BE2C (cell line): ENCODE results near the gene TMEM244.

ENCODE experiments used
- DNase-seq: peaks from one replicate; pipeline ENCODE4 v3.0.0-alpha.2; 2020
- H3K27me3 ChIP-seq: fragments of 250-450 bp; sonication (Bioruptor Pico); 2 replicates; pipeline ENCODE4 v1.5.1; 2020; ENCODE audit warnings: mild to moderate bottlenecking
- H3K36me3 ChIP-seq: fragments of 250-450 bp; sonication (Bioruptor Pico); 2 replicates; pipeline ENCODE4 v1.5.1; 2020; ENCODE audit warnings: mild to moderate bottlenecking
- H3K4me1 ChIP-seq: fragments of 250-450 bp; sonication (Bioruptor Pico); 2 replicates; pipeline ENCODE4 v1.5.1; 2020
- H3K4me3 ChIP-seq: 2 replicates; pipeline ENCODE4 v1.5.1; 2011; ENCODE audit warnings: low read depth, low read length
- H3K9me3 ChIP-seq: fragments of 250-450 bp; sonication (Bioruptor Pico); 2 replicates; pipeline ENCODE4 v1.5.1; 2020
- CTCF ChIP-seq: IDR thresholded peaks from 2 replicates; pipeline ENCODE4 v1.5.1; 2012; ENCODE audit warnings: mild to moderate bottlenecking, low read depth, low read length

TMEM244 gene

GRCh38 chr6:129874837-129875236 lies 13.7 kb upstream of the TMEM244 start:
- no peak for TF ChIP-seq CTCF

GRCh38 chr6:129872586-129872985 lies 11.5 kb upstream of the TMEM244 start:
- no peak for DNase-seq
- no peaks in the 10 kb centered on the region for H3K4me1 ChIP-seq
- H3K36me3 ChIP-seq, result no peaks in the 10 kb centered on the region
- TF ChIP-seq CTCF, result no peak
- no peaks in the 10 kb centered on the region; the same call in 1 of the 2 replicates for H3K27me3 ChIP-seq
- H3K9me3 ChIP-seq, result no peaks in the 10 kb centered on the region
- H3K4me3 ChIP-seq, result no peak overlapping the region

More at GRCh38 chr6:129874837-129875236, 13.7 kb upstream of the TMEM244 start:
- H3K9me3 ChIP-seq, result no peaks in the 10 kb centered on the region
- no peaks in the 10 kb centered on the region for H3K4me1 ChIP-seq
- H3K36me3 ChIP-seq, result no peaks in the 10 kb centered on the region
- no peaks in the 10 kb centered on the region; the same call in 1 of the 2 replicates for H3K27me3 ChIP-seq
- no peak overlapping the region for H3K4me3 ChIP-seq
- no peak for DNase-seq

GRCh38 chr6:129871221-129871620 lies 10.1 kb upstream of the TMEM244 start:
- H3K36me3 ChIP-seq, result no peaks in the 10 kb centered on the region
- H3K4me1 ChIP-seq, result no peaks in the 10 kb centered on the region
- no peaks in the 10 kb centered on the region for H3K9me3 ChIP-seq
- no peak for TF ChIP-seq CTCF
- no peaks in the 10 kb centered on the region; the same call in 1 of the 2 replicates for H3K27me3 ChIP-seq
- no peak for DNase-seq
- H3K4me3 ChIP-seq, result no peak overlapping the region

GRCh38 chr6:129867403-129867802 lies 6.3 kb upstream of the TMEM244 start:
- H3K27me3 ChIP-seq, result no peaks in the 10 kb centered on the region; the same call in 1 of the 2 replicates
- no peak for DNase-seq

GRCh38 chr6:129866688-129867087 lies 5.6 kb upstream of the TMEM244 start:
- Histone ChIP-seq H3K36me3 (no peaks in the 10 kb centered on the region), H3K27me3 (no peaks in the 10 kb centered on the region; the same call in 1 of the 2 replicates), H3K4me3 (no peak overlapping the region), H3K4me1 (no peaks in the 10 kb centered on the region), H3K9me3 (no peaks in the 10 kb centered on the region)
- DNase-seq, result no peak
- no peak for TF ChIP-seq CTCF

More at GRCh38 chr6:129867403-129867802, 6.3 kb upstream of the TMEM244 start:
- H3K9me3 ChIP-seq, result no peaks in the 10 kb centered on the region
- H3K36me3 ChIP-seq, result no peaks in the 10 kb centered on the region
- H3K4me3 ChIP-seq, result no peak overlapping the region
- no peaks in the 10 kb centered on the region for H3K4me1 ChIP-seq
- no peak for TF ChIP-seq CTCF

GRCh38 chr6:129866256-129866655 lies 5.1 kb upstream of the TMEM244 start:
- Histone ChIP-seq H3K4me3 (no peak overlapping the region), H3K4me1 (no peaks in the 10 kb centered on the region), H3K27me3 (no peaks in the 10 kb centered on the region; the same call in 1 of the 2 replicates), H3K9me3 (no peaks in the 10 kb centered on the region), H3K36me3 (no peaks in the 10 kb centered on the region)
- no peak for DNase-seq
- no peak for TF ChIP-seq CTCF
